Measurements from ENCODE around the gene CEACAM4. TPM values are rescaled to one million over a fixed set of nuclear protein-coding genes. Genes with fewer than 3 reads are reported as not detected.

The CEACAM4 gene
- total RNA-seq, 1 experiment from 2014 or later: not detected

- TF ChIP-seq MAX (IDR thresholded peaks at IDR 0.05) (no peak), SRF (IDR thresholded peaks at IDR 0.05; ENCODE audit: low read depth) (no peak), TCF7L2 (IDR thresholded peaks at IDR 0.05; ENCODE audit: borderline replicate concordance, extremely low read depth, insufficient read depth, insufficient read length) (no peak), RAD21 (IDR thresholded peaks at IDR 0.05; ENCODE audit: low read depth) (no peak), FOSL1 (IDR thresholded peaks at IDR 0.05; ENCODE audit: low read depth) (no peak), POLR2A (IDR thresholded peaks at IDR 0.05; ENCODE audit: borderline replicate concordance, extremely low read depth, insufficient read depth, insufficient read length) (no peak), CEBPB (IDR thresholded peaks at IDR 0.05; ENCODE audit: low read depth) (no peak), YY1 (IDR thresholded peaks at IDR 0.05; ENCODE audit: extremely low read depth, insufficient replicate concordance, low read depth, low read length) (no peak), CTCF (IDR thresholded peaks at IDR 0.05 in 2 of 3, conservative IDR thresholded peaks at IDR 0.05 in 1 of 3; ENCODE audit: borderline replicate concordance in 1 of 3, insufficient read depth in 1 of 3, low read depth in 2 of 3, low read length in 2 of 3) (no peak), EZH2 (IDR thresholded peaks at IDR 0.05) (no peak), CBX3 (IDR thresholded peaks at IDR 0.05; ENCODE audit: low read depth) (no peak), SP1 (IDR thresholded peaks at IDR 0.05; ENCODE audit: low read depth) (no peak), POLR2AphosphoS5 (IDR thresholded peaks at IDR 0.05; ENCODE audit: low read depth, low read length) (no peak), JUND (IDR thresholded peaks at IDR 0.05) (no peak), EZH2phosphoT487 (IDR thresholded peaks at IDR 0.05; ENCODE audit: borderline replicate concordance) (no peak)
- TF ChIP-seq, protein P1, sequence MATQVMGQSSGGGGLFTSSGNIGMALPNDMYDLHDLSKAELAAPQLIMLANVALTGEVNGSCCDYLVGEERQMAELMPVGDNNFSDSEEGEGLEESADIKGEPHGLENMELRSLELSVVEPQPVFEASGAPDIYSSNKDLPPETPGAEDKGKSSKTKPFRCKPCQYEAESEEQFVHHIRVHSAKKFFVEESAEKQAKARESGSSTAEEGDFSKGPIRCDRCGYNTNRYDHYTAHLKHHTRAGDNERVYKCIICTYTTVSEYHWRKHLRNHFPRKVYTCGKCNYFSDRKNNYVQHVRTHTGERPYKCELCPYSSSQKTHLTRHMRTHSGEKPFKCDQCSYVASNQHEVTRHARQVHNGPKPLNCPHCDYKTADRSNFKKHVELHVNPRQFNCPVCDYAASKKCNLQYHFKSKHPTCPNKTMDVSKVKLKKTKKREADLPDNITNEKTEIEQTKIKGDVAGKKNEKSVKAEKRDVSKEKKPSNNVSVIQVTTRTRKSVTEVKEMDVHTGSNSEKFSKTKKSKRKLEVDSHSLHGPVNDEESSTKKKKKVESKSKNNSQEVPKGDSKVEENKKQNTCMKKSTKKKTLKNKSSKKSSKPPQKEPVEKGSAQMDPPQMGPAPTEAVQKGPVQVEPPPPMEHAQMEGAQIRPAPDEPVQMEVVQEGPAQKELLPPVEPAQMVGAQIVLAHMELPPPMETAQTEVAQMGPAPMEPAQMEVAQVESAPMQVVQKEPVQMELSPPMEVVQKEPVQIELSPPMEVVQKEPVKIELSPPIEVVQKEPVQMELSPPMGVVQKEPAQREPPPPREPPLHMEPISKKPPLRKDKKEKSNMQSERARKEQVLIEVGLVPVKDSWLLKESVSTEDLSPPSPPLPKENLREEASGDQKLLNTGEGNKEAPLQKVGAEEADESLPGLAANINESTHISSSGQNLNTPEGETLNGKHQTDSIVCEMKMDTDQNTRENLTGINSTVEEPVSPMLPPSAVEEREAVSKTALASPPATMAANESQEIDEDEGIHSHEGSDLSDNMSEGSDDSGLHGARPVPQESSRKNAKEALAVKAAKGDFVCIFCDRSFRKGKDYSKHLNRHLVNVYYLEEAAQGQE (IDR thresholded peaks at IDR 0.05; ENCODE audit: low read depth): no peak
- TF ChIP-seq, protein P2, sequence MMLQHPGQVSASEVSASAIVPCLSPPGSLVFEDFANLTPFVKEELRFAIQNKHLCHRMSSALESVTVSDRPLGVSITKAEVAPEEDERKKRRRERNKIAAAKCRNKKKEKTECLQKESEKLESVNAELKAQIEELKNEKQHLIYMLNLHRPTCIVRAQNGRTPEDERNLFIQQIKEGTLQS (IDR thresholded peaks at IDR 0.05): no peak
- peaks cover 52% of the 10 kb centered on the region for H3K27me3 ChIP-seq (ENCODE audit: insufficient read depth, low read length)
- no peak for ATAC-seq
- no peaks in the 10 kb centered on the region for H3K79me2 ChIP-seq (ENCODE audit: insufficient read depth, low read length)
- H3K27ac ChIP-seq (ENCODE audit: low read depth, low read length): no peak overlapping the region
- intact Hi-C loops (cut with micrococcal nuclease): no loop called here
- no TSS peak for BruUV-seq (replicated peaks)
- no peaks in the 10 kb centered on the region for H3K9me3 ChIP-seq (ENCODE audit: control insufficient read depth in 1 of 2, insufficient read depth in 1 of 2, low read depth in 1 of 2, low read length in 2 of 2)
- no peak overlapping the region for H3K9ac ChIP-seq (ENCODE audit: low read length)
- POLR2A ChIA-PET: no interaction called here
- no peaks in the 10 kb centered on the region for H3K4me1 ChIP-seq (ENCODE audit: control insufficient read depth in 1 of 2, insufficient read depth in 2 of 2, low read length in 2 of 2)
- no peaks in the 10 kb centered on the region for H3K36me3 ChIP-seq (ENCODE audit: control insufficient read depth in 1 of 2, insufficient read depth in 2 of 2, low read length in 2 of 2)
- H4K20me1 ChIP-seq (ENCODE audit: insufficient read depth): no peaks in the 10 kb centered on the region
- no peak overlapping the region for H2AFZ ChIP-seq (ENCODE audit: low read depth, low read length, poor library complexity, severe bottlenecking)
- RAD21 ChIA-PET (ENCODE audit: low non-redundant PET in 1 of 2, low total read pairs in 2 of 2, uncharacterized antibody in 2 of 2, unreplicated experiment in 2 of 2): no interaction called here
- CTCF ChIA-PET: interaction anchor here (1.3 kb wide), 1 partner anchor 47 kb away, joined by 3 read pairs; no protein-coding TSS in a partner anchor
- no peaks in the 10 kb centered on the region for H3K9me2 ChIP-seq (ENCODE audit: insufficient read depth)
- DNase-seq (ENCODE audit: low read depth, low spot score): no peak
- H3K4me2 ChIP-seq (ENCODE audit: low read length): no peak overlapping the region
- H3K4me3 ChIP-seq (replicated peaks in 1 of 2; ENCODE audit: low read depth in 1 of 2, low read length in 2 of 2): no peak overlapping the region
Measured at GRCh38 chr19:41599175-41599966, 27.5 kb downstream of the CEACAM4 start.

Data from HCT116 (cell line).